ENCODE measurements around the gene TNF.
A peak's percentile ranks its signal among the peaks of the same experiment; 100 is the strongest.

The TNF gene

DNA sequence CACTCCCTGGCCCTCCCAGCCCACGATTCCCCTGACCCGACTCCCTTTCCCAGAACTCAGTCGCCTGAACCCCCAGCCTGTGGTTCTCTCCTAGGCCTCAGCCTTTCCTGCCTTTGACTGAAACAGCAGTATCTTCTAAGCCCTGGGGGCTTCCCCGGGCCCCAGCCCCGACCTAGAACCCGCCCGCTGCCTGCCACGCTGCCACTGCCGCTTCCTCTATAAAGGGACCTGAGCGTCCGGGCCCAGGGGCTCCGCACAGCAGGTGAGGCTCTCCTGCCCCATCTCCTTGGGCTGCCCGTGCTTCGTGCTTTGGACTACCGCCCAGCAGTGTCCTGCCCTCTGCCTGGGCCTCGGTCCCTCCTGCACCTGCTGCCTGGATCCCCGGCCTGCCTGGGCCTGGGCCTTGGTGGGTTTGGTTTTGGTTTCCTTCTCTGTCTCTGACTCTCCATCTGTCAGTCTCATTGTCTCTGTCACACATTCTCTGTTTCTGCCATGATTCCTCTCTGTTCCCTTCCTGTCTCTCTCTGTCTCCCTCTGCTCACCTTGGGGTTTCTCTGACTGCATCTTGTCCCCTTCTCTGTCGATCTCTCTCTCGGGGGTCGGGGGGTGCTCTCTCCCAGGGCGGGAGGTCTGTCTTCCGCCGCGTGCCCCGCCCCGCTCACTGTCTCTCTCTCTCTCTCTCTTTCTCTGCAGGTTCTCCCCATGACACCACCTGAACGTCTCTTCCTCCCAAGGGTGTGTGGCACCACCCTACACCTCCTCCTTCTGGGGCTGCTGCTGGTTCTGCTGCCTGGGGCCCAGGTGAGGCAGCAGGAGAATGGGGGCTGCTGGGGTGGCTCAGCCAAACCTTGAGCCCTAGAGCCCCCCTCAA is 3.1 kb upstream of the TNF start, which contains the start of gene LTA:
LTA (plus strand) TSS at position 249 of the 871 bp plus-strand sequence; CDS start at position 703, 454 bp downstream.
- peak; percentile 66 to 70 for DNase-seq (ENCODE audit: low read depth in 1 of 2, low spot score in 1 of 2)

DNA sequence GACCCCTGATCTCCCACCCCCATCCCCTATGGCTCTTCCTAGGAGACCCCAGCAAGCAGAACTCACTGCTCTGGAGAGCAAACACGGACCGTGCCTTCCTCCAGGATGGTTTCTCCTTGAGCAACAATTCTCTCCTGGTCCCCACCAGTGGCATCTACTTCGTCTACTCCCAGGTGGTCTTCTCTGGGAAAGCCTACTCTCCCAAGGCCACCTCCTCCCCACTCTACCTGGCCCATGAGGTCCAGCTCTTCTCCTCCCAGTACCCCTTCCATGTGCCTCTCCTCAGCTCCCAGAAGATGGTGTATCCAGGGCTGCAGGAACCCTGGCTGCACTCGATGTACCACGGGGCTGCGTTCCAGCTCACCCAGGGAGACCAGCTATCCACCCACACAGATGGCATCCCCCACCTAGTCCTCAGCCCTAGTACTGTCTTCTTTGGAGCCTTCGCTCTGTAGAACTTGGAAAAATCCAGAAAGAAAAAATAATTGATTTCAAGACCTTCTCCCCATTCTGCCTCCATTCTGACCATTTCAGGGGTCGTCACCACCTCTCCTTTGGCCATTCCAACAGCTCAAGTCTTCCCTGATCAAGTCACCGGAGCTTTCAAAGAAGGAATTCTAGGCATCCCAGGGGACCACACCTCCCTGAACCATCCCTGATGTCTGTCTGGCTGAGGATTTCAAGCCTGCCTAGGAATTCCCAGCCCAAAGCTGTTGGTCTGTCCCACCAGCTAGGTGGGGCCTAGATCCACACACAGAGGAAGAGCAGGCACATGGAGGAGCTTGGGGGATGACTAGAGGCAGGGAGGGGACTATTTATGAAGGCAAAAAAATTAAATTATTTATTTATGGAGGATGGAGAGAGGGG is 1.9 kb upstream of the TNF start:
- no peak for DNase-seq (ENCODE audit: low read depth in 1 of 2, low spot score in 1 of 2)

DNA sequence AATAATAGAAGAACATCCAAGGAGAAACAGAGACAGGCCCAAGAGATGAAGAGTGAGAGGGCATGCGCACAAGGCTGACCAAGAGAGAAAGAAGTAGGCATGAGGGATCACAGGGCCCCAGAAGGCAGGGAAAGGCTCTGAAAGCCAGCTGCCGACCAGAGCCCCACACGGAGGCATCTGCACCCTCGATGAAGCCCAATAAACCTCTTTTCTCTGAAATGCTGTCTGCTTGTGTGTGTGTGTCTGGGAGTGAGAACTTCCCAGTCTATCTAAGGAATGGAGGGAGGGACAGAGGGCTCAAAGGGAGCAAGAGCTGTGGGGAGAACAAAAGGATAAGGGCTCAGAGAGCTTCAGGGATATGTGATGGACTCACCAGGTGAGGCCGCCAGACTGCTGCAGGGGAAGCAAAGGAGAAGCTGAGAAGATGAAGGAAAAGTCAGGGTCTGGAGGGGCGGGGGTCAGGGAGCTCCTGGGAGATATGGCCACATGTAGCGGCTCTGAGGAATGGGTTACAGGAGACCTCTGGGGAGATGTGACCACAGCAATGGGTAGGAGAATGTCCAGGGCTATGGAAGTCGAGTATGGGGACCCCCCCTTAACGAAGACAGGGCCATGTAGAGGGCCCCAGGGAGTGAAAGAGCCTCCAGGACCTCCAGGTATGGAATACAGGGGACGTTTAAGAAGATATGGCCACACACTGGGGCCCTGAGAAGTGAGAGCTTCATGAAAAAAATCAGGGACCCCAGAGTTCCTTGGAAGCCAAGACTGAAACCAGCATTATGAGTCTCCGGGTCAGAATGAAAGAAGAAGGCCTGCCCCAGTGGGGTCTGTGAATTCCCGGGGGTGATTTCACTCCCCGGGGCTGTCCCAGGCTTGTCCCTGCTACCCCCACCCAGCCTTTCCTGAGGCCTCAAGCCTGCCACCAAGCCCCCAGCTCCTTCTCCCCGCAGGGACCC is 981 bp upstream of the TNF start:
- DNase-seq (ENCODE audit: low read depth in 1 of 2, low spot score in 1 of 2): peak in 1 of 2 donors; percentile 35

DNA sequence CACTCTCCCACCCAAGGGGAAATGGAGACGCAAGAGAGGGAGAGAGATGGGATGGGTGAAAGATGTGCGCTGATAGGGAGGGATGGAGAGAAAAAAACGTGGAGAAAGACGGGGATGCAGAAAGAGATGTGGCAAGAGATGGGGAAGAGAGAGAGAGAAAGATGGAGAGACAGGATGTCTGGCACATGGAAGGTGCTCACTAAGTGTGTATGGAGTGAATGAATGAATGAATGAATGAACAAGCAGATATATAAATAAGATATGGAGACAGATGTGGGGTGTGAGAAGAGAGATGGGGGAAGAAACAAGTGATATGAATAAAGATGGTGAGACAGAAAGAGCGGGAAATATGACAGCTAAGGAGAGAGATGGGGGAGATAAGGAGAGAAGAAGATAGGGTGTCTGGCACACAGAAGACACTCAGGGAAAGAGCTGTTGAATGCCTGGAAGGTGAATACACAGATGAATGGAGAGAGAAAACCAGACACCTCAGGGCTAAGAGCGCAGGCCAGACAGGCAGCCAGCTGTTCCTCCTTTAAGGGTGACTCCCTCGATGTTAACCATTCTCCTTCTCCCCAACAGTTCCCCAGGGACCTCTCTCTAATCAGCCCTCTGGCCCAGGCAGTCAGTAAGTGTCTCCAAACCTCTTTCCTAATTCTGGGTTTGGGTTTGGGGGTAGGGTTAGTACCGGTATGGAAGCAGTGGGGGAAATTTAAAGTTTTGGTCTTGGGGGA is 754 bp downstream of the TNF start:
- no peak for DNase-seq (ENCODE audit: low read depth in 1 of 2, low spot score in 1 of 2)

DNA sequence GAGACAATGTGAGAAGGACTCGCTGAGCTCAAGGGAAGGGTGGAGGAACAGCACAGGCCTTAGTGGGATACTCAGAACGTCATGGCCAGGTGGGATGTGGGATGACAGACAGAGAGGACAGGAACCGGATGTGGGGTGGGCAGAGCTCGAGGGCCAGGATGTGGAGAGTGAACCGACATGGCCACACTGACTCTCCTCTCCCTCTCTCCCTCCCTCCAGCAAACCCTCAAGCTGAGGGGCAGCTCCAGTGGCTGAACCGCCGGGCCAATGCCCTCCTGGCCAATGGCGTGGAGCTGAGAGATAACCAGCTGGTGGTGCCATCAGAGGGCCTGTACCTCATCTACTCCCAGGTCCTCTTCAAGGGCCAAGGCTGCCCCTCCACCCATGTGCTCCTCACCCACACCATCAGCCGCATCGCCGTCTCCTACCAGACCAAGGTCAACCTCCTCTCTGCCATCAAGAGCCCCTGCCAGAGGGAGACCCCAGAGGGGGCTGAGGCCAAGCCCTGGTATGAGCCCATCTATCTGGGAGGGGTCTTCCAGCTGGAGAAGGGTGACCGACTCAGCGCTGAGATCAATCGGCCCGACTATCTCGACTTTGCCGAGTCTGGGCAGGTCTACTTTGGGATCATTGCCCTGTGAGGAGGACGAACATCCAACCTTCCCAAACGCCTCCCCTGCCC is 1.7 kb downstream of the TNF start:
- no peak for DNase-seq (ENCODE audit: low read depth in 1 of 2, low spot score in 1 of 2)

DNA sequence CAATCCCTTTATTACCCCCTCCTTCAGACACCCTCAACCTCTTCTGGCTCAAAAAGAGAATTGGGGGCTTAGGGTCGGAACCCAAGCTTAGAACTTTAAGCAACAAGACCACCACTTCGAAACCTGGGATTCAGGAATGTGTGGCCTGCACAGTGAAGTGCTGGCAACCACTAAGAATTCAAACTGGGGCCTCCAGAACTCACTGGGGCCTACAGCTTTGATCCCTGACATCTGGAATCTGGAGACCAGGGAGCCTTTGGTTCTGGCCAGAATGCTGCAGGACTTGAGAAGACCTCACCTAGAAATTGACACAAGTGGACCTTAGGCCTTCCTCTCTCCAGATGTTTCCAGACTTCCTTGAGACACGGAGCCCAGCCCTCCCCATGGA is 2.2 kb downstream of the TNF start:
- no peak for DNase-seq (ENCODE audit: low read depth in 1 of 2, low spot score in 1 of 2)

DNA sequence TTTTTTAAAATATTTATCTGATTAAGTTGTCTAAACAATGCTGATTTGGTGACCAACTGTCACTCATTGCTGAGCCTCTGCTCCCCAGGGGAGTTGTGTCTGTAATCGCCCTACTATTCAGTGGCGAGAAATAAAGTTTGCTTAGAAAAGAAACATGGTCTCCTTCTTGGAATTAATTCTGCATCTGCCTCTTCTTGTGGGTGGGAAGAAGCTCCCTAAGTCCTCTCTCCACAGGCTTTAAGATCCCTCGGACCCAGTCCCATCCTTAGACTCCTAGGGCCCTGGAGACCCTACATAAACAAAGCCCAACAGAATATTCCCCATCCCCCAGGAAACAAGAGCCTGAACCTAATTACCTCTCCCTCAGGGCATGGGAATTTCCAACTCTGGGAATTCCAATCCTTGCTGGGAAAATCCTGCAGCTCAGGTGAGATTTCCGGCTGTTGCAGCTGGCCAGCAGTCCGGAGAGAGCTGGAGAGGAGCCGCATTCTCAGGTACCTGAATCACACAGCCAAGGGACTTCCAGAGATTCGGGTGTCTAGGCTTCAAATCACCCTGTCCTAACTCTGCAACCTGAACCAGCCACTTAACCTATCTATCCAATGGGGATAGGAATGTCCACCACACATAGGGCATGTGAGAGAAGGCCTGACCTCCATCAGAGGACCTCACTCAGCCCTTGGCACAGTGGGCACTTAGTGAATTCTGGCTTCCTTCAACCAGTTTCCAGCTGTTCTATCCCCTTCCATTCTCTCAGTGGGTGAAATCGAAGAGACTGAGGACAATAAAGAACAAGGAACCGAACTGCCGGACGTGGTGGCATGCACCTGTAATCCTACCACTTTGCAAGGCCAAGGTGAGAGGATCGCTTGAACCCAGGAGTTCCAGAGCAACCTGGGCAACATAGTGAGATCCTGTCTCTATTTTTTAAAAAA is 3.1 kb downstream of the TNF start:
- no peak for DNase-seq (ENCODE audit: low read depth in 1 of 2, low spot score in 1 of 2)

DNA sequence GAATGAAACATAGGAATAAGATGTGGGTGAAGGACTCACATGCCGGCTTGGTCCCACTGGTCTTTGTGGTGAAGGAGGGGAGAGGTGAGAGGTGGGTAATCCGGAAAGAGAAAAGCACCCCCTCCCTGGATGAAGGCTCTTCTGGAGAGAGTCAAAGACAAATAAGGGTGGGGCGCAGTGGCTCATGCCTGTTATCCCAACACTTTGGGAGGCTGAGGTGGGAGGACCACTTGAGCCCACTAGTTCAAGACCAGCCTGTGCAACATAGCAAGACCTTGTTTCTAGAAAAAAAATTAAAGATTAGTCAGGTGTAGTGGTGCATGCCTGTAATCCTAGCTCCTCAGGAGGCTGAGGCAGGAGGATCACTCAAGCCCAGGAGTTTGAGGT is 3.7 kb downstream of the TNF start:
- DNase-seq (ENCODE audit: low read depth in 1 of 2, low spot score in 1 of 2): no peak

DNA sequence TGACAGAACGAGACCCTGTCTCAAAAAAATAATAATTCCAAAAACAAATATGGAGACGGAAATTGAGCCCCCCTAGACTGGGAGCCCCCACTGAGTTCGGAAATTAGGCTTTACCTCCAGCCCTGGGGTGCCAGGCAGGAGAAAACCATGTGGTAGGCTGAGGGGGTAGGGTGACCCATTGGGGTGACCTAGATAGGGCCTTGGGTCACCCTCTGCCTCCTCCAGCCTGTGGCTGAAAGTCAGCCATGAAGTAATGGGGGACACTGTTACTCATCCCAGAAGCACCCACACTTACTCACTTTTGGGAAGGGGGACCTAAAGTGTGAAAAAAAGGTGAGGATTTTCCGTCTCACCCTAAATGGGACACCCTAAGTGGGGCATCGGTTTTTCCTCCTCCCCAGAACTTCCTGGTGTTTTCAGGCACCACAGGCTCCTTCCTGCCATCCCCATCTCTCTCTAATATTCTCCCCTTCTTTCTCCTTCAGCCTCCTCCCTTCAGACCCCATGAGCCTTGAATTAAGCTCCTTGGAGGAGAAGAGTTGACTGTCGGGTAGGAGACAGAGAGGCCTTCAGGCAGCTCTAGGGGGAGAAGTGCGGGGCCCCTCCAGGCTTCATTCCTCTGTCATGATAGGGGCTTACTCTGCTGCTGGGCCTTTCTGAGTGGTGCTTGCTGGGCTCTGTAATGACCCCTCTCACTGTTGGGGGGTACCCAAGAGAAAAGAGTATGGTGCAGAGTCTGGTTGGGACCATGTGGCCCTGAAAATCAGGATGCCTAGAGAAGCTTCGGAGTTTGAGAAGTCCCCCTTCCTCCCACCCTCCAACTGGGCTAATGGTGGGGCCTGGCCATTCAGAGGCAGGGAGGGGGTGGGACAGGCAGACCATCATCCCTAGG is 4.4 kb downstream of the TNF start:
- no peak for DNase-seq (ENCODE audit: low read depth in 1 of 2, low spot score in 1 of 2)

DNA sequence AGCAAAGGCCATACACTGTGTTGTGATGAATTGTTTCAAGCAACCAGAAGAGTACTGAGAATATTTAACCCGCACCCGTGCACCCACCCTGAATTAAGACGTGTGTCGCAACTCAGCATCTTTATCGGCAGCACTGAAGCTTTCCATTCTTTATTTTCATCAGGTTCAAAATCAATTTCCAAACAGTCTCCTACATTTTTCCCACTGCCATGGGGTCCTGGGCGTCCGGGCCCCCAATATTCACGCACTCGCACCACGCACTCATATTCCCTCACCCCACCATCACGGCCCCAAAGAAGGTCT is 5.0 kb downstream of the TNF start:
- no peak for DNase-seq (ENCODE audit: low read depth in 1 of 2, low spot score in 1 of 2)

DNA sequence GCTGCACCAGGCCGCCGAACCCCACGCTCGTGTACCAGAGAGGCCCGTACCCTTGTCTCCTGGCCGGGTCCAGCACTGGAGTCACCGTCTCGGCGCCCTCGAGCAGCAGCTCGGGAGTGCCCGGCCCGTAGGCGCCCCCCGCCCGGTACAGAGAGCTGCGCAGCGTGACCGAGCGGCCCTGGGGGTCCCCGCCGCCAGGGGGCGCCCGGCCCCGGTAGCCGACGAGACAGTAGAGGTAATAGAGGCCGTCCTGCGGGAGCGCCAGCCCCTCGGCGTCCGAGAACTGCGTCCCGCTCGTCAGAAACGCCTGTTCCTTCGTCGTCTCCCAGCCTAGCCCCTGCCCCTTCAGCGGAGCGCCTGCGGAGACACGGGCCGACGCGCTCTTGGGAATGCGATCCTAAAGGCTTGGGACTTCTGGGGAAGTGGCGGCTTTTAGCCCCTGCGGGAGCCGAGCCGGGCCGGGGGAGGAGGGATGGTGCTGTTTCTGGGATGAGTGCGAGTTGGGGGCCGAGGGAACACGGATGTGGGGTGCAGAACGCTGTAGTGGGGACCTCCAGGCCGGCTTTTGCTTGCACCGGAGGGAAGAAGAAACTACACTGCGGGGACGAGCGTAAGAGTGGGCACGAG is 5.6 kb downstream of the TNF start:
- DNase-seq (ENCODE audit: low read depth in 1 of 2, low spot score in 1 of 2): peak; percentile 88 to 91

DNA sequence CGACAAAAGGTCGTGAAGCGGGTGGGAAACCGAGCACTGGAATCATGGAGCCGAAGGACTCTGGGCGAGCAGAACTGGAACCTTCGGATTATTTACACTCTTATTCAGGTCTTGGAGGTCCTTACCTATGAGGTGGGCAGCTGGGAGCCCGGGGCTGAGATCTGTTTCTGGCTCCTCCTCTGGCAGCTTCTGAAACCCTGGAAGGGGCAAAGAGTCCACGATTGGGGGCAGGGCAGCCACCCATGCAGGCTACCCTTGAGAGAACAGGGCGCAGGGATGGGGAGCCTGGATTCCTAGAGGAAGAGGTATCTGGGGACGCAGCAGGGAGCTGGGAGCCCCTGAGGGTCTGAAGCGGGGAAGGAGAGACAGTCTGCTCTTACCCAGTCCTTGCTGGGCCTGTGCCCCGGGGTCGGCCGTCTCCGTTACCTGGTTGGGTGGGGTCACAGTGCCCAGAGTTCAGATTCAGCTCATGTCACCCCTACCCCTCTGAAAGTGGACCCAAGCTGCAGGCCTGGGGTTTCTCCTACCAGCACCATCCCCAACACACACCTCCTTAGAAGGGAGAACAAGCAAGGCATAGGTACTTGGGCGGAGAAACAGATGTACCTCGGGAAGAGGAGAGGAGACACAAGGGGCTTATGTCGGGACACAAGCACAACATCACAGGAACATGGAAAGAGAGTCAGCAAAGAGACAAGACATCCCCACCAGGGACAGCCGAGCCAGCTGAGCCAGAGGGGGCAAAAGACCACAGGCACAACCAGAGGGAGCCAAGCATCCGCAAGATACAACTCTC is 6.3 kb downstream of the TNF start:
- no peak for DNase-seq (ENCODE audit: low read depth in 1 of 2, low spot score in 1 of 2)

DNA sequence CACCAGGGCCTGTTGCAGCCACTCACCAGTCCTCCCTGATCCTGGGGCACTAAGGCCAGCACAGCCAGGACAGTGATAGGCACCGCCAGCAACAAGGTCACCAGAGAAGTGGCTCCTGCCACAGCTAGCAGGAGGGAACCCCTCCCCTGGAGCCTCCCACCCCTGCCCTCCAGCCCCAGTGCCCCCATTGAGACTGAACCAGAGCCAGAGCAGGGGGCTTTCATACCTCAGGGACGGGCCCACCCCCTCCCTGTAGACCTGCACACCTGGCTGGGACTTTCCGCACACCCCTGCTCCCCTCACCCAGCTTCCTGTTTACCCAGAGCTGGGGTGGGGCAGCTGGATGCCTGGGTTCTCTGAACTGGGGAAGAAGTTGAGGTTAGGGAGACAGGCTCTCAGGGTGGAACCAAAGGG is 6.9 kb downstream of the TNF start, which contains the start of gene LTB:
LTB (minus strand) TSS at position 195 of the 414 bp plus-strand sequence; CDS start at position 188, 7 bp downstream.
- peak; percentile 29 to 77 for DNase-seq (ENCODE audit: low read depth in 1 of 2, low spot score in 1 of 2)

DNA sequence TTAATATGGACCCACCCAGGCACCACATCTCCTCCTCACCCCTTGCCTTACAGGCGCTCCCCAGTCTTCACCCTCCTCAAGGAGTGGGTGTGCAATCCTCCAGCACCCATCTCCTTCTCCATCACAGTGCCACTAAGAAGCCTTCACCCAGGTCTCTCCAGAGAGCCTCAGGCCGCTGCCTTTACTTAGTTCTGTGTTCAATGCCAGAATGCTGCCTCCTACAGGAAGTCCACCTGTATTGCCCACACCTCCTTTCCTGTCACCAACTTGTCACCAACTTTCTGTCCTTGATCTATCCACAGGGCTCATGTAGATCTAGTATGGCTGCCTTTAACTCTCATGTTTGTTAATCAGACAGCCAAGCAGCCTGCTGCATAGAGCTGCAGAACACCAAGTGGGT is 10.1 kb downstream of the TNF start:
- no peak for DNase-seq (ENCODE audit: low read depth in 1 of 2, low spot score in 1 of 2)

DNA sequence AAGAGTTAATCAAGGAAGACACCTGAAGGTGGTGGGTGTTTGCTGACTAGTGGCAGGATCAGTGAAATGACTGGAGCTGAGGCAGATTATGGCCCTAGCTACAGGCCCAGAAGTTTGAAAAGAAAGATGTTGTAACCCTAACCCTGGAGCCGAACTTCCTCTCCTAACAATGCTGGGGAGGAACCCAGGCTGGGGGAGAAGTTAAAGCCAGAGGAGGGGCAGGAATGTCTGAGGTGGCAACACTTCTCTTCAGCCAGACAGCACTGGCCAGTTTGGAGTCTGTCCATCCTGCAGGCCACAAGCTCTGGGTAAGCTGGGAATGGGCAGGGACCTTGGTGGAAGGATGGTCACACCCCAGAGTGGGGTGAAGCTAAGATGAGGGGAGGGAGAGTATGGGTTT is 10.6 kb downstream of the TNF start, which contains the start of gene LST1:
LST1 (plus strand) TSS at position 270 of the 400 bp plus-strand sequence. CDS start 1,023 bp downstream, outside the sequence.
- no peak for DNase-seq (ENCODE audit: low read depth in 1 of 2, low spot score in 1 of 2)

DNA sequence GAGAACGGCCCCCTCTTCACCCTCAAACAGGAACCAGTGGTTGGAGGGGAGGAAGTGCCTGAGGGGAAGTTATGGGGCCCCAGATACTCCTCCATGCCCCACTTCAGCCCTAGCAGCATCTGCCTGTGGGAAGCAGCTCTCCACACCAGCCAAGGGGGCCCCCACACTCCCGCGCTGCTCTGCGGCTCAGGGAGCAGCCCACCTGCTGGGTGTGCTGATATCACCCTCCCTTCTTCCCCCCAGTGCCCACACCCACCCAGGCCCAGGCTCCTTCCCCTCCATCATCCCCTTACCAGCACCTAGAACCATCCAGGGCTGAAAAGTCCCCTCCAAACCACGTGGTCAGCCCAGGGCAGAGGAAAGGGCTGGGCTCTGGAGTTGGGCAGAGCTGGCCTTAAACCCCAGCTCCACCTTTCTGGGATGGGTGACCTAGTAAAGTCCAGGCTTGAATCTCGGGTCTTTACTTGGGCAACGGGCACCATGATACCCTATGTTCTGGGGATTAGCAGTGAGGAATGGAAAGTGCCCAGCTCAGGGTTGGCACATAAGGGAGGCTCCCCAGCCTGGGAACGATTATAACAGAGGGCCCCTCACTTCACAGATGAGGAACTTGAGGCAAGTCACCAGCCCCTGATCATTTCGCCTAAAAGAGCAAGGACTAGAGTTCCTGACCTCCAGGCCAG is 11.4 kb downstream of the TNF start:
- DNase-seq (ENCODE audit: low read depth in 1 of 2, low spot score in 1 of 2): no peak
